Omental fat pad (tissue), 4 donors: ENCODE measurements around the gene FGF9. TPM values are rescaled to one million over a fixed set of nuclear protein-coding genes. Genes with fewer than 3 reads are reported as not detected.

ENCODE experiments used
- ATAC-seq: fragments of 150-250 bp; one replicate; pipeline ENCODE4 v1.9.1; 2016; ENCODE audit warnings: mild to moderate bottlenecking, moderate library complexity; ENCODE audit not compliant: low FRiP score
- DNase-seq: peaks from one replicate; pipeline ENCODE4 v3.0.0-alpha.2; 2019; ENCODE audit warnings: low spot score
- CTCF ChIP-seq, 3 donors: fragments of 450-650 bp; IDR thresholded peaks; one replicate each; pipeline ENCODE4 v1.5.1; 2016 to 2017; ENCODE audit warnings: antibody characterized with exemption in 3 of 3, mild to moderate bottlenecking in 3 of 3, moderate library complexity in 2 of 3
- total RNA-seq, 4 donors: library from RNA; depleted of rRNA; stranded (reverse); fragments of >200 nt; gene quantifications; one replicate each; pipeline ENCODE4 v1.1.0, GENCODE V29; 2016

Gene FGF9
- total RNA-seq, 4 donors from 2014 or later, result 0.16 to 5.3 (median 1.6) TPM

DNA sequence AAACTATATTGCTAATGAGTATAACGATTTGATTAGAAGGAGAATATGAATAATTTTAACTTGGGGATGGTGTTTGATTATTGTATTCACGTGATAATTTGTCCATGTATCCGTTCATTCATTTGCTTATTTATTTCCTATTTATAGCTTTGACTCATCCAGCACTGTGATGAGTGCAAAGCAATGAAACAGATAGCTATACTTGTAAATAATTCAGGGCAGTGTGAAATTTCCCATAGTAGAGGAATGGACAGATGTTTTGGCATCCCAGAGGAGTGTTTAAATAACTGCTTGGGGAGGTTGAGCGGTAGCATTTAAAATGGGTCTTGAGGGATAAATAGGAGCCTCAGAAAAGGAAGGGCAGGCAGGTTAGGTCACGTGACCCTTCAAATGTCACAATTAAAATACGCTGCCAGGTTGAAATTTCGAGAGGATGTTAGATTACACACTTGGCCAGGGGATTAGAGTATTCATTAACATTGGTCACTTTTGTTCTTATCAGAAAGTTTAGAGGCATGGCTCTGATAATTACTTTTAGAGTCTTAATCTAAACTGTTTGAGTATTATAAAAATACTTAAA lies 14.7 kb downstream of the FGF9 start:
- no peak for DNase-seq
- no peak for TF ChIP-seq CTCF (IDR thresholded peaks at IDR 0.05)
- no peak for ATAC-seq

- ATAC-seq (no peak), DNase-seq (no peak)
- no peak for TF ChIP-seq CTCF (IDR thresholded peaks at IDR 0.05)
These were observed 16.0 kb downstream of the FGF9 start for GRCh38 chr13:21686751-21687391.

DNA sequence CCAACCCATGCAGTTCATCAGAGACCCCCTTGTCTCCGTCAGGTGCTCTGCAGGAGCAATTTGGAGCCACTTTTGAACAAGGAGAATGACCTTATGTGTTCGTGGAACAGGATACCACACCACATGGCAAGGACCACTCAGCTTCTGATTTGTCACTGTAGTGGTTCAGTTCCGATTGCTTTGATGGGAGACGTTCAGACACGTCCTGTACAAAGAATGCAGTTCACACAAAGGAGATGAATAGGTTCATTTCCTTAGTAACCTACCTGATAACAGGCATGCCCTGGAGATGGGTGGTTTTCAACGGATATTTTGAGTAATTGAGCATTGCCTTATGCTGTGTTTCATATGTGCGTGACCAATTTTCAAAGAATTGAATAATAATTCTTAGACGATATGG lies 17.2 kb downstream of the FGF9 start:
- no peak for TF ChIP-seq CTCF (IDR thresholded peaks at IDR 0.05)
- ATAC-seq (no peak), DNase-seq (no peak)

DNA sequence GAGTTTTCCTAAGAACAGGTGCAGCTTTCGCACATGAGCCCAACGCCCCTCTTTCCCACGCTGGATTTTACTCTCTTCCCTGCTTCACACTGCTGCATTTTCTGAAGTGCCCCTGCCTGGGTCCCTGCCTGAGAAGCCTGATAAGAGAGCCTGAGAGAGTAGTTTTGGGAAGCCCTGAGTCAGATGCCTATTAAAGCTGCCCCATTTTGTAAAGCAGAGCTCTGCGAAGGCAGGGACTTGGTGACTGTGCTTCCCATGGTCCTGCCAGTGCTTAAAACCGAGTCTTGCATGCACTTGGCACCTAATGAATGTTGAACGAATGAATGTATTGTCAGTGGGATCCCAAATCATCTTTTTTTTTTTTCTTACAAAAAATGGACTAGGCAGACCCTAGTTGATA lies 18.2 kb downstream of the FGF9 start:
- DNase-seq, result no peak
- no peak for TF ChIP-seq CTCF (IDR thresholded peaks at IDR 0.05)
- no peak for ATAC-seq

- ATAC-seq (no peak), DNase-seq (no peak)
- TF ChIP-seq CTCF (IDR thresholded peaks at IDR 0.05), result no peak
These were observed 20.1 kb downstream of the FGF9 start for GRCh38 chr13:21690955-21691354.

DNA sequence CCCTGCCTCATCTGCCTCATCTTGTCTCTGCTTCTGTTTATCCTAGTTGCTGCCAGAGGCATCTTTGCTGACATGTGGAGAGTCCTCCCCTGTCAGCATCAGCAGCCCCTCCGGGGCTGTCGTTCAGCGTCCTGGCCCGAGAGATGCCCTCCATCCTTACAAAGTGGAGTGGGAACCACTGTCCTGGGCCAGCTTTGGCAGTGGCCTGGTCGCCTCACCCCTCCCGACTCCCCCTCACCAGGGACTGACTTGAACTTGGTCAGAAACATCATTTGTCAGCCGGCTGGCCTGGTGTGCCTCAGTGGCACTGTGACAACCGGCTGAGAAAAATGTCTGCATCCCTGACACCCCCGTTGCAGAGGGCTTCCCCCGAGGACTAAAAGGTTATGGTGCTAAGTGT lies 20.6 kb downstream of the FGF9 start:
- no peak for ATAC-seq
- no peak for TF ChIP-seq CTCF (IDR thresholded peaks at IDR 0.05)
- no peak for DNase-seq

GRCh38 chr13:21691928-21692327 lies 21.1 kb downstream of the FGF9 start:
- DNase-seq (no peak), ATAC-seq (no peak)
- no peak for TF ChIP-seq CTCF (IDR thresholded peaks at IDR 0.05)
